Measurements from ENCODE around the gene SHC2. TPM values are rescaled to one million over a fixed set of nuclear protein-coding genes. Genes with fewer than 3 reads are reported as not detected.
"Not testable (repeated sequence)": the region's sequence is repeated elsewhere in the genome, so short reads cannot be mapped to it uniquely, and the experiment has no call there.

SHC2 gene
- polyA plus RNA-seq, 1 donor, result 48.2 TPM

DNA sequence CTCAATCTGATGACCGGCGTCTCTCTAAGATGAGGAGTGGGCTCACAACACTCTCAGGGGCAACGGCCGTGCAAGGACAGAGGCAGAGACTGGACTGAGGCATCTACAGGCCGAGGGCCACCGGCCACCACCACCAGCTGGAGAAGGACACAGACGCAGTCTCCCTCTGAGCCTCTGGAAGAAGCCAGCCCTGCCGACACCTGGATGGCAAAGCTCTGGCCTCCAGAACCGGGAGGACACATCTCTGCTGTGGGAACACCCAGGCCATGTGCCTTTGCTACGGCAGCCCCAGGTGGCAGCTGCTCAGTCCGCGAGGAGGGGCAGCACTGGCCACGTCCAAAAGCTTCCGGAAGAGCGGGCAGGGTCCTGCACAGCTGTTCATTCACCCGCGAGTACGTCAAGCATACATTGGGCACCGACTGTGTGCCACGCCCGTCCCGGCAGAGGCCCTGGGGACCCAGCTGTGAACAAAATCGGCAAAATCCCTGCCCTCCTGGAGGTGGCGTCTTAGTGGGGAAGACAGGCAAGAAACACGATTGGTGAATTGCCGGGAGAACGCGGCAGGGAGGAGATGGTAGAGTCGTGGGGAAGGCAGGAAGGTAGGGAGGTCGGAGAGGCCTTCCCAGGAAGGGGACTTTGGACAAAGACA is 69.0 kb downstream of the SHC2 start:
- DNase-seq, result no peak
- no CpG with 5 or more reads among the region's 30 CpGs for WGBS (ENCODE audit: insufficient coverage, low lambda C conversion rate)

DNA sequence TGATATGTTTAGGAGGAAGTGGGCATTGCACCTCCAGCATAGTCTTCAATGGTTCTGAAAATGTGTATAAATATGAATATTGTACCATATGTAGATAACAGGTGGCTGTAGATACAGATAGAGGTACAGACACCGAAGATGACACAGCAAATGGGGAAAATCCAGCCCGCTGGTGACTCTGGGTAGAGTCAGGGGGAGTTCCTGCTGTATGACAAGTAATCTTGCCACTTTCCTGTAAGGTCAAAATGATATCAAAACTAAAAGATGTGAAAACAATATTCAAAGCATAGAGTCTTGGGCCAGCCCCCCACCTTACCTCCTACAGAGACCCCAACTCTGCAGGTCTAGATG is 69.7 kb downstream of the SHC2 start:
- no peak overlapping the region for H3K4me3 ChIP-seq (ENCODE audit: low read length)
- H3K36me3 ChIP-seq (ENCODE audit: control insufficient read depth, insufficient read depth, low read length), result no peaks in the 10 kb centered on the region
- WGBS (ENCODE audit: insufficient coverage, low lambda C conversion rate), result no CpG with 5 or more reads among the region's 2 CpGs
- DNase-seq, result no peak
- peaks cover 11% of the 10 kb centered on the region for H3K27me3 ChIP-seq (ENCODE audit: control insufficient read depth, insufficient read depth, low read length)
- H3K27ac ChIP-seq (ENCODE audit: low read length), result no peak overlapping the region
- H3K4me1 ChIP-seq (ENCODE audit: control insufficient read depth, insufficient read depth, low read length), result no peaks in the 10 kb centered on the region
- H3K9me3 ChIP-seq (ENCODE audit: control insufficient read depth, low read depth, low read length), result peaks cover 6% of the 10 kb centered on the region

More for the DNA sequence above, 69.0 kb downstream of the SHC2 start:
- H3K36me3 ChIP-seq (ENCODE audit: control insufficient read depth, insufficient read depth, low read length), result no peaks in the 10 kb centered on the region
- H3K4me3 ChIP-seq (ENCODE audit: low read length), result no peak overlapping the region
- no peaks in the 10 kb centered on the region for H3K4me1 ChIP-seq (ENCODE audit: control insufficient read depth, insufficient read depth, low read length)
- H3K27me3 ChIP-seq (ENCODE audit: control insufficient read depth, insufficient read depth, low read length), result peaks cover 11% of the 10 kb centered on the region
- no peak overlapping the region for H3K27ac ChIP-seq (ENCODE audit: low read length)
- peaks cover 6% of the 10 kb centered on the region for H3K9me3 ChIP-seq (ENCODE audit: control insufficient read depth, low read depth, low read length)

DNA sequence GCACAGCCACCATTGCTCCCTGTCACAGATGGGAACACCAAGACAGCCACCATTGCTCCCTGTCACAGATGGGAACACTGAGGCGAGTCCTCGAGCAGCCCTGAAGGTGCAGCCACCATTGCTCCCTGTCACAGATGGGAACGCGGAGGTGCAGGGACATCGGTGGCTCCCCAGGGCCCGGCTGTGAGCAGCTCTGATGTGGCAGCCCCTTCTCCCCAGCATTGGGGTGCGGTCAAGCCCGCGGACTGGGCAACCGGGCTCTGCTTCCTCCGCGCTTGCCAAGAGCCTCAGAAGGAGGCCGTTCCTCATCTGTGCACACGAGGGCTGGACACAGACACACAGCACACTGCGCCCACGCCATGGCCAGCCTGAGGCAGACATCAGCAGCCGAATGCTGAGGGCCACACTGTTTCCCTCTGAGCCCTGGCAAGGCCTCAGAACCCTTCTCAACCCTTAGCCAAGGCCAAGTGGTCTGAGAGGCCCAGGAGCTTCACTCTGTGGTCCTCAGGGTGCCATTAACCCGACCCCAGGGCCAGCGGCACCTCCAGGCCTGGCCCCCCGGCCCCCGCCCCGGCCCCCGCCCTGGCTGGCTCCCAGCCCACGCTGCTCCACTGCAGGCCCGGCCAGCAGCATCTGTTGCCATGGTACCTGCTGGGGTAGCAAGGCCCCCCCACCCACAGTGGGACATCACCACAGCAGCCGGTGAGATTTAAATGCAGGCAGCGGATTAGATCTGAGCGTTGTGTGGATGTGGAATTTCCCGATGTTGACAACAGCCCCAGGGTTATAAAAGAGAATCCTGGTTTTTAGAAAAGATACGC is 70.2 kb downstream of the SHC2 start:
- H3K4me1 ChIP-seq (ENCODE audit: control insufficient read depth, insufficient read depth, low read length), result no peaks in the 10 kb centered on the region
- H3K36me3 ChIP-seq (ENCODE audit: control insufficient read depth, insufficient read depth, low read length), result no peaks in the 10 kb centered on the region
- H3K9me3 ChIP-seq (ENCODE audit: control insufficient read depth, low read depth, low read length), result peaks cover 3% of the 10 kb centered on the region
- H3K4me3 ChIP-seq (ENCODE audit: low read length), result no peak overlapping the region
- WGBS (ENCODE audit: insufficient coverage, low lambda C conversion rate), result no CpG with 5 or more reads among the region's 30 CpGs
- H3K27ac ChIP-seq (ENCODE audit: low read length), result no peak overlapping the region
- no peak for DNase-seq
- H3K27me3 ChIP-seq (ENCODE audit: control insufficient read depth, insufficient read depth, low read length), result peaks cover 14% of the 10 kb centered on the region

- Histone ChIP-seq H3K27me3 (ENCODE audit: control insufficient read depth, insufficient read depth, low read length) (peaks cover 17% of the 10 kb centered on the region), H3K9me3 (ENCODE audit: control insufficient read depth, low read depth, low read length) (no peaks in the 10 kb centered on the region), H3K4me1 (ENCODE audit: control insufficient read depth, insufficient read depth, low read length) (no peaks in the 10 kb centered on the region), H3K36me3 (ENCODE audit: control insufficient read depth, insufficient read depth, low read length) (no peaks in the 10 kb centered on the region), H3K4me3 (ENCODE audit: low read length) (no peak overlapping the region), H3K27ac (ENCODE audit: low read length) (no peak overlapping the region)
- WGBS (ENCODE audit: insufficient coverage, low lambda C conversion rate), result 70% methylated on average over 3 of the region's 12 CpGs
- no peak for DNase-seq
Measured at GRCh38 chr19:389935-390289, 70.9 kb downstream of the SHC2 start.

DNA sequence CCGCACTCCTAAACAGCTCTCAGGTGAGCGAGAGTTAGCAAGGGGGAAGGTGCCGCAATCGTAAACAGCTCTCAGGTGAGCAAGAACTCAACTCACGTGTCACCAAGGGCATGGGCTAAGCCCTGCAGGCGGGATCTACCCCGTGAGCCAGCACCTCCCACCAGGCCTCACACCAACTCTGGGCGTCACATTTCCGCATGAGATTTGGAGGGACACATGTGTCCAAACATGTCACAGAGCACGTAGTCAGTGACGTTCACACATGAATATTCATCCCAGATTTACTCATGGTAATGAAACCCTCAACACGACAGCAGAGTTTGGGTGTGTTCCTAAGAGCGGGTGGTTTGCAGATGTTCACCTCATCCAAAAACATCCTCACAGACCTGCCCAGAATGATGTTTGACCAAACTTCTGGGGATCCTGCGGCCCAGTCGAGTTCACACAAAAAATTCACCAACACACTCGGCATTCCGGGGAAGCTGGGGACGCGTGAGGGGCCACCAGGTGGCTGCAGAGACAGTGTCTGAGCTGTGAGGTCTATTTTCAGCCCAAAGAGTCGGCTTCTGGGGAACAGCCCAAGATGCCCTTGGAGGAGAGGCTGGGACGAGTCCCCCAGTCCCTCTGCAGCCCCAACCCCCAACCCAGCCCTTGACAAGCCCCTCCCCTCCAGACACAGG is 71.4 kb downstream of the SHC2 start:
- no peak overlapping the region for H3K27ac ChIP-seq (ENCODE audit: low read length)
- H3K27me3 ChIP-seq (ENCODE audit: control insufficient read depth, insufficient read depth, low read length), result peaks cover 19% of the 10 kb centered on the region
- DNase-seq, result no peak
- H3K9me3 ChIP-seq (ENCODE audit: control insufficient read depth, low read depth, low read length), result no peaks in the 10 kb centered on the region
- no peaks in the 10 kb centered on the region for H3K4me1 ChIP-seq (ENCODE audit: control insufficient read depth, insufficient read depth, low read length)
- no CpG with 5 or more reads among the region's 21 CpGs for WGBS (ENCODE audit: insufficient coverage, low lambda C conversion rate)
- no peaks in the 10 kb centered on the region for H3K36me3 ChIP-seq (ENCODE audit: control insufficient read depth, insufficient read depth, low read length)
- H3K4me3 ChIP-seq (ENCODE audit: low read length), result no peak overlapping the region

- Histone ChIP-seq H3K27me3 (ENCODE audit: control insufficient read depth, insufficient read depth, low read length) (peaks cover 26% of the 10 kb centered on the region), H3K36me3 (ENCODE audit: control insufficient read depth, insufficient read depth, low read length) (no peaks in the 10 kb centered on the region), H3K27ac (ENCODE audit: low read length) (no peak overlapping the region), H3K9me3 (ENCODE audit: control insufficient read depth, low read depth, low read length) (no peaks in the 10 kb centered on the region), H3K4me1 (ENCODE audit: control insufficient read depth, insufficient read depth, low read length) (no peaks in the 10 kb centered on the region), H3K4me3 (ENCODE audit: low read length) (no peak overlapping the region)
- no CpG with 5 or more reads among the region's 17 CpGs for WGBS (ENCODE audit: insufficient coverage, low lambda C conversion rate)
- no peak for DNase-seq
Measured at GRCh38 chr19:388691-389090, 72.1 kb downstream of the SHC2 start.

- H3K27me3 ChIP-seq (ENCODE audit: control insufficient read depth, insufficient read depth, low read length), result peaks cover 35% of the 10 kb centered on the region
- H3K36me3 ChIP-seq (ENCODE audit: control insufficient read depth, insufficient read depth, low read length), result no peaks in the 10 kb centered on the region
- no peaks in the 10 kb centered on the region for H3K4me1 ChIP-seq (ENCODE audit: control insufficient read depth, insufficient read depth, low read length)
- H3K27ac ChIP-seq (ENCODE audit: low read length), result no peak overlapping the region
- no peak for DNase-seq
- no CpG with 5 or more reads among the region's 21 CpGs for WGBS (ENCODE audit: insufficient coverage, low lambda C conversion rate)
- no peak overlapping the region for H3K4me3 ChIP-seq (ENCODE audit: low read length)
- H3K9me3 ChIP-seq (ENCODE audit: control insufficient read depth, low read depth, low read length), result no peaks in the 10 kb centered on the region
Measured at GRCh38 chr19:387777-388176, 73.1 kb downstream of the SHC2 start.

DNA sequence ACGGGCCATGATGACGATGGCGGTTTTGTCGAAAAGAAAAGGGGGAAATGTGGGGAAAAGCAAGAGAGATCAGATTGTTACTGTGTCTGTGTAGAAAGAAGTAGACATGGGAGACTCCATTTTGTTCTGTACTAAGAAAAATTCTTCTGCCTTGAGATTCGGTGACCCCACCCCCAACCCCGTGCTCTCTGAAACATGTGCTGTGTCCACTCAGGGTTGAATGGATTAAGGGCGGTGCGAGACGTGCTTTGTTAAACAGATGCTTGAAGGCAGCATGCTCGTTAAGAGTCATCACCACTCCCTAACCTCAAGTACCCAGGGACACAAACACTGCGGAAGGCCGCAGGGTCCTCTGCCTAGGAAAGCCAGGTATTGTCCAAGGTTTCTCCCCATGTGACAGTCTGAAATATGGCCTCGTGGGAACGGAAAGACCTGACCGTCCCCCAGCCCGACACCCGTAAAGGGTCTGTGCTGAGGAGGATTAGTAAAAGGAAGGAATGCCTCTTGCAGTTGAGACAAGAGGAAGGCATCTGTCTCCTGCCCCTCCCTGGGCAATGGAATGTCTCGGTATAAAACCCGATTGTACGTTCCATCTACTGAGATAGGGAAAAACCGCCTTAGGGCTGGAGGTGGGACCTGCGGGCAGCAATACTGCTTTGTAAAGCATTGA is 74.1 kb downstream of the SHC2 start:
- WGBS (ENCODE audit: insufficient coverage, low lambda C conversion rate), result no CpG with 5 or more reads among the region's 22 CpGs
- H3K27me3 ChIP-seq (ENCODE audit: control insufficient read depth, insufficient read depth, low read length), result peaks cover 35% of the 10 kb centered on the region
- H3K9me3 ChIP-seq (ENCODE audit: control insufficient read depth, low read depth, low read length); H3K4me3 ChIP-seq (ENCODE audit: low read length); H3K4me1 ChIP-seq (ENCODE audit: control insufficient read depth, insufficient read depth, low read length); H3K36me3 ChIP-seq (ENCODE audit: control insufficient read depth, insufficient read depth, low read length); H3K27ac ChIP-seq (ENCODE audit: low read length); DNase-seq: not testable (repeated sequence)

- H3K36me3 ChIP-seq (ENCODE audit: control insufficient read depth, insufficient read depth, low read length); H3K4me3 ChIP-seq (ENCODE audit: low read length); H3K4me1 ChIP-seq (ENCODE audit: control insufficient read depth, insufficient read depth, low read length); H3K27ac ChIP-seq (ENCODE audit: low read length); DNase-seq; H3K9me3 ChIP-seq (ENCODE audit: control insufficient read depth, low read depth, low read length): not testable (repeated sequence)
- WGBS (ENCODE audit: insufficient coverage, low lambda C conversion rate), result no CpG with 5 or more reads among the region's 8 CpGs
- H3K27me3 ChIP-seq (ENCODE audit: control insufficient read depth, insufficient read depth, low read length), result peaks cover 30% of the 10 kb centered on the region
Measured at GRCh38 chr19:386189-386588, 74.6 kb downstream of the SHC2 start.

DNA sequence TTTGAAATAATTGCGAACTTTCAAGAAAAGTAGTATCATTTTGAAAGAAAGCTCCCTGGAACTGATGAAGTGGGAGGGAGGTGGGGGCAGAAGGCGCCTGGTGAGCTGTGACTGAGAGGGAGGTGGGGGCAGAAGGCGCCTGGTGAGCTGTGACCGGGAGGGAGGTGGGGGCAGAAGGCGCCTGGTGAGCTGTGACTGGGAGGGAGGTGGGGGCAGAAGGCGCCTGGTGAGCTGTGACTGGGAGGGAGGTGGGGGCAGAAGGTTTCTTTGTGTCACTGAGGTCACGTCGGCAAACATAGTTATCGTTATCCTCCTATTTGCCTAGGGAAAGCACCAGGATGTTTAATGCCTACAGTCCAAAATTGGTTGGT is 76.0 kb downstream of the SHC2 start:
- no peak for DNase-seq
- H3K27ac ChIP-seq (ENCODE audit: low read length), result no peak overlapping the region
- H3K27me3 ChIP-seq (ENCODE audit: control insufficient read depth, insufficient read depth, low read length), result peaks cover 29% of the 10 kb centered on the region
- H3K36me3 ChIP-seq (ENCODE audit: control insufficient read depth, insufficient read depth, low read length), result no peaks in the 10 kb centered on the region
- H3K4me1 ChIP-seq (ENCODE audit: control insufficient read depth, insufficient read depth, low read length), result no peaks in the 10 kb centered on the region
- H3K4me3 ChIP-seq (ENCODE audit: low read length), result no peak overlapping the region
- WGBS (ENCODE audit: insufficient coverage, low lambda C conversion rate), result no CpG with 5 or more reads among the region's 9 CpGs
- peaks cover 1% of the 10 kb centered on the region for H3K9me3 ChIP-seq (ENCODE audit: control insufficient read depth, low read depth, low read length)
